ENCODE data around the gene CNIH3.

CNIH3 gene

DNA sequence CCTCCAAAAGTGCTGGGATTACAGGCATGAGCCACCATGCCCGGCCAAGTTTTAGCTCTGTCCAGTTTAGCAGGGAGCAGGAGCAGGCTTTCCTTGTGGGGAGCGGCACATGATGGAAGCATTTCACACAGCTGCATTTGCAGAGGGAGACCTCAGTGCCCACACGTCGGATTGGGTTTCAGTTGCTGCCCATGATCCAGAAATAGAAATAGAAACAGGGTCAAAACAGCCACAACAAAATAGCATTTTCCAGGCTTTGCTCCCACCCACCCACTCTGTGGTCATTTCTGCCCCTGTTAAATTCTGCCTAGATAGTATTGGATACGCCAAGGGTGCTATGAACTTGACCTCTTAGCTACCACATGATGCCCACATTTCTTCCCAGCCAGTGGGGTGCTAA is 128.4 kb downstream of the CNIH3 start:
- no peak for DNase-seq (ENCODE audit: low read depth)

DNA sequence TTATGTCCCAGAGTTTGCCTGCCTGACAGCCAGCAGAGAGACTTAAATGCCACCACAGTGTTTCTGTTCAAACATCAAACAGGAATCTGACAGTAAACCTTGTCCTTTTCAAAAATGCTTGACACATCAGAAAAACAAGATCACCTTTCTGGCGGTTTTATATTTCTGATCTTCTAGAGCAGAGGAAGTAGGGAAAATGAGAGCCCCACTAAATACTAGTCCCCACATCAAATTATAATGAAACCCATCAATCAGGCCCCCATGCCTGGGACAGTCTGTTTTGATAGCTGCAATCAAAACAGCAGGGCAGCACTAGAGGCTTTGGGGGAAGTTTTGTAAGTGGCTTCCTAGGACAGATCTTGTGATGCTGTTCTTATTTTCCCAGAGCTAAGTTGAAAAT is 129.3 kb downstream of the CNIH3 start:
- no peak for DNase-seq (ENCODE audit: low read depth)

DNA sequence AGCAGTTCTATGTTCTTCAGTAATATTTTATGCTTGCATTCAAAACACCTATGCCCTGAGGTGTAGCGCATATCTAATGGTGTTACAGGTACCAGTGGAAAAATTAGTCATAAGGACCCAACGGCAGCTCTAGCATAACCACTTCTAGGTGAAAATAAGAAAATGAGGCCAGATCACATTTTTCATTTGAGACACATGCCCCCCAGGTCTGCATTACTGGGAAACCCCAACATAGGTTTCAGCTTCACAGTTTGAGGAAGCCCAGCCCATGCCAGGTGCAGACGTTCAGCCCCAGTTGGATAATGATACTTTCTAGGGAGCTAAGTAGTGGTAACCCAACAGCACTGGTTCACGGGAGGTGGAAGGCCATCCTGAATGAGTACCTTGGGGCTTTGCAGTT is 129.8 kb downstream of the CNIH3 start:
- DNase-seq (ENCODE audit: low read depth) = no peak

DNA sequence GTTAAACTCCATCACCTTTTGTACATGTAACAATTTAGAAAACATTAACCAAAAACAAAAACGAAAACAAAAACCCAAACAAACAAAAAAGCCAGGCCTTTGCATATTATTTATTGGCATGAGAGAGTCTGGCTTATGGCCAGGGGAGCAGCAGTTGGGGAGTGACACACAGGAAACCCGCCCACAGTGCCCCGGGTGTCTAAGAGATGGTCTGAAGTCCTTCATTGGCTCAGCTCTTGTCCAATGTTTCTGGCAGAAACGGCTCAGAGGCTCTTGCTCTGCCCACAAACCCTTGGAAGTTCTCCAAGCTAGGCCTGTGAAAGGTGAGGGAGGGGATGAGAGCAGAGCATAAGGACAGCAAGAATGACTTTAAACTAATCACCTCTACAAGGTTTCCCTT is 131.5 kb downstream of the CNIH3 start:
- no peak for DNase-seq (ENCODE audit: low read depth)

DNA sequence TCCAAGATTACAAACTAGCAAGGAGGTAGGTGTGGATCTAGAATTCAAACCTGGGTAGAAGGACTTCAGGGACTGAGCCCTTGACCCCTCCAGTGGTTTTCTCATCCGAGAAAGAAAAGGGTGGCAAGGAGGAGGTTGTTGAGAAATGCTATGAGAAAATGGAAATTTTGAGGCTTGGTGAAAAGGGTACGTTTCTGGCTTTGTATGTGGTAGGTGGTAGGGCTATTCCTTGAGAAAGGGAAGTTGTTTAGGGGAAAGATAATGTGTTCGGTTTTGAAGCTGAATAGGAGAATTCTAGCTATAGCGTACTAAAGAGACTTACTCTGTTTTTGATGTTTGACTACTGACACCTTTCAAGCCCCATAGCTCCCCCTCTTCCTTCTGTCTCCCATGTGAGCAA is 133.8 kb downstream of the CNIH3 start:
- DNase-seq (ENCODE audit: low read depth) = no peak

DNA sequence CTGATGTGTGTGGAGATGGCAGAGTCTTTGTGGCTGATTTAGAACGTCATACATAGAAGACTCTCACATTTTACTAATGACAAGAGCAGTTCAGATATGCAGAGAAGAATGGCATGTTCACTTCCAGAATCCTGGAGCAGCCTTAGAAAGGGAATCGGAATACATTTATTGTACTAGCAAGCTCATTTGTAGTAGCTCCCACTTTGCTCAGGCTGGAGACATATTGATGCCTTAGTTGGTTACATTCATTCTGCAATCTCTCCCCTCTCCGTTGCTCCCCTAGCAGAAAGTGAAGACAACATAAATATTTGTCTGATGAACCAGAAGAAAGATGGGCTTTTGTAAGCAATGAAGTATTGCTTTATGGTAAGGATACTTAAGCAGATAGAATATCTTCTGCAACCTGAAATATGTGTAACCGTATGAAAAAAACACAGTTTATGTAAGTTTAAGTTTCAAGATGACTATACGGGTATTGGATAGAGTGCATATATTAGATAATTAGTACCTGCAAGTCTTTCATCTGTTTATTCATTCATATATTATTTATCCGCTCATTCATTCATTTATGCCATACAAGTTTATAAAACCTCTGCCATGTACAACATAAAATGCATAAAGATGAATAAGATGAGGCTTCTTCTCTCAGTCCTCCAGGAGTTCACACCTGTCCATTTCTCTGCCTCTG is 135.7 kb downstream of the CNIH3 start:
- no peak for DNase-seq (ENCODE audit: low read depth)

DNA sequence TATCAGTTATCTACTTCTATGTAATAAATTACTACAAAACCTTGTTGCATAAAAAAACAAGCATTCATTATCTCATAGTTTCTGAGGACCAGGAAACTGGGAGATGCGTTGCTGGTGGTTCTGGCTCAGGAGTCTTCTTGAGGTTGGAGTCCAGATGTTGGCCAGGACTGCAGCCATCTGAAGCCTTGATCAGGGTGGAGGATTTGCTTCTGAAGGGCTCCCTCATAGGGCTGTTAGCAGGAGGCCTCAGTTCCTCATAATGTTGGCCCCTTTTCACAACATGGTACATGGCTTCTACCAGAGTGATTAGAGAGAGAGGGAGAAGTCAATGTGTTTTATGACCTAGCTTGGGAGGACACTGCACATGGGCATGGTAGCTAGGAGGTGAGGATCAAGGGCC is 137.4 kb downstream of the CNIH3 start:
- no peak for DNase-seq (ENCODE audit: low read depth)

DNA sequence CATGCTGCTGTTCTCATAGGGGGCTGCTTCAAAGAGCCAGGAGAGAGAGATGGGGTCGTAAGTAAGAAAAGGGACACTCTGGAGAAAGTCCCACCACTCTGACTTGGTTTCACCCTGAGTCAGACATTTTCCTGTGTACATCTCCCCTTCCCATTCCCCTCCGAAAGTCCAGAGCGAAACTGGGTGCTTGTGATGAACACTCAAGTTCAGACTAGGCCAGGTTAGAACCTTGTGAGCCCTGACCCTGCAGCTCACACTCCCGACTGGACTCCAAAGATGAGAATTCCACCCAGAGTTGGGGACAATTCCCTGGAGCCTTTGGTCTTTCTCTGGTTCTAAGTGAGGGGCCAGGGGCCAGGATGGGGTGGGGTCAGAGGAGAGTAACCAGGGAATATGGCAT is 139.5 kb downstream of the CNIH3 start:
- no peak for DNase-seq (ENCODE audit: low read depth)

DNA sequence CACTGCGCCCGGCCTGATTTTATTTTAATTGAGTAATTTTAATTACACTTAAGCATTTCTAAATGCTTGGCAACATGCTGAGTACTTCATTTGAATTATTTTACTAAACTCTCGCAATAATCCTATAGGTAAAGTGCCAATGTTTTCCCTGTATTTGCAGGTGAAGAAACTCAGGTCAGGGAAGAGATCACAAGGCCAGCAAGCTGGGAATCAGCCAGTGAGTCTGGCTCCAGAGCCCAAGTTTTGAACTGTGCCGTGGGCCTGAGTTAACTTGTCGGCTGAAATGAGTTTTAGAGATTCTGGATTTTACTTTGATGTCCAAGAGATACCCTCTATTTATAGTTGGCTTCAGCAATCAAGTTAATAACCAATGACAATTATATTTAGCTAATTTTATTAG is 141.4 kb downstream of the CNIH3 start:
- DNase-seq (ENCODE audit: low read depth) = no peak

DNA sequence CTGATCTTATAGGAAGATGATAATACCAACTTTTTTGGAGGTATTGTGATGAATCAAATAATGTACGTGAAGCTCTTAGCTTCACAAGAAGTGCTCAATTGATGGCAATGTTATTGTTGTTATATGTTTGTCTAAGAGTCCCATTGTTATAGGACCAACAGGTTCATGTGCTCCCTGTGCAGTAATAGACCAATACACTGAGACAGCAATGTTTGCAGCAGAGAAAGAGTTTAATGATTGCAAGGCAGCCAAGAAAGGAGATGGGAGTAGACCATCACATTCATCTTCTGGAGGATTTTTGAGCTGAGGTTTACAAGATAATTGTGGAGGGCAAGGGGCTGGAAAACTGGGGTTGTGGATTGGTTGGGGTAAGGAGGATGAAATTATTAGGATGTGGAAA is 143.0 kb downstream of the CNIH3 start:
- DNase-seq (ENCODE audit: low read depth) = no peak

DNA sequence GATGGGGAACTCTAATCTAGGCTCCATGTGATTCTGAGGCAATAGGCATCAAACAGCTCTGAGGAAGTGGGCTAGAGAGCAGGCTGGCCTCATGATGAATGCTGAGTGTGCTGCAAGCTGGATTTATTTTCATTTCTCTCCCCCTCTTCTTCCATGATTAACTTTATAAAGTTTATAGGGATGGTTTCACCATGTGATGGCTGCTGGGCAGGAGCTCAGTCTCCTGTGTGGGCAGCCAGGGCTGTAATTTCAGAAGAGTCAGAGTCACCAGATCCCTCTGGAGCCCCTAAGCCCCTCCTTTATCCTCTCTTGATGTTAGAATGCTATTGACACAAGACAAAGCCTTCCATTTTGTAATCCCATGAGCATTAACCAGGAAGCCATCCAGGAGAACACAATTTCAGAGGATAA is 143.6 kb downstream of the CNIH3 start:
- peak; percentile 91 for DNase-seq (ENCODE audit: low read depth)

DNA sequence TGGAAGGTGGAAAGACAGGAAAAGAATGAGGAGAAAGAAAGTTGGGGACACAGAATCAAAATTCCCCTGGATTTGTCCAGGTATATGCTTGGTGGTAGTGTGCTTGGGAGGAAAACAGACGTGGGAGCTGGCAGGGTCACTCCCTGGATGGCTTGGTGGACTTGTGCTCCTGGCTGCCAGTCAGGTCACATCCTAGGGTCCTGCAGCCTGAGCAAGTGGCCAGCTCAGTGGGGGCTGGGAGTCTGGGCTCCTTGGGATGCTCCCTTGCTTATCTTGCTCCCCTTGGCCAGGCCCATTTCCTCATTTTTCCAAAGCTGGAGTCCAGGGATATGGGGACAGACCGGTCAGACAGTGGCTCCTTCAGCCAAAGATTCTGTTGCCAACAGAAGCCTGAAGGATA is 144.0 kb downstream of the CNIH3 start:
- no peak for DNase-seq (ENCODE audit: low read depth)

DNA sequence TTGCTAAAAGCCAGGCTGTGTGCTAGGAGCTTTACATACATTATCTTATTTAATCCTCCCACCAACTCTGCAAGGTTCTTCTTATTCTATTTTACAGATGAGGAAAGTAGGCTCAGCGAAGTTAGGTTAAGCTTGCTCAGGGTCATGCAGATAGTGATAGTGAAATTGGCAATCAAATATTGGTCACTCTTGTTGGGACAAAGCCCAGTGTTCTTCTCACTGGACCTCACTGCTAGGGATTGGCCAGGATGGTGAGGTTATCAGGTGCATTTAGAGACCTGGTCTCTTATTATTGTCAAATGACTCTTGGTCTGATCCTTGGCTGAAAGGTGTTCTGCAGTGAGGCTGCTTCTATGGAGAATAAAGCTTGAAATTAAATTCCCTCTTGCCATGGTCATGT is 145.1 kb downstream of the CNIH3 start:
- no peak for DNase-seq (ENCODE audit: low read depth)

DNA sequence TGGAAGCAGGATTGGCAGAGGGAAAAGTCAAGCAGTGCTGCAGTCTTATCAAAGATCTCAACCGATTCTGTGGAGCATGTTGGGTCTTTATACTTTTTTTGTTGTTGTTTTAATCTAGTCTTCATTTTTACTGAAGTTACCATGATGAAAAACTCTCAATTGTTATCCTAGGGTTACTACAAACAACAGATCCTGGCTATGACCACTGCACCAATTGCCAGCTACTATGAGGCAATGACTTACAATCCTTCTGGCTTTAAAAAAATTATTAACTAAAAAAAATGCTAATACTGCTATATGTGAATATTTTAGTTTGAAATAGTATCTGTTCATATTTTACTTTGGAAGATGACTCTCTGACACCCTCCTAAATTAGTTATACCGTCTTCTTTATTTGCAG is 145.9 kb downstream of the CNIH3 start:
- no peak for DNase-seq (ENCODE audit: low read depth)

DNA sequence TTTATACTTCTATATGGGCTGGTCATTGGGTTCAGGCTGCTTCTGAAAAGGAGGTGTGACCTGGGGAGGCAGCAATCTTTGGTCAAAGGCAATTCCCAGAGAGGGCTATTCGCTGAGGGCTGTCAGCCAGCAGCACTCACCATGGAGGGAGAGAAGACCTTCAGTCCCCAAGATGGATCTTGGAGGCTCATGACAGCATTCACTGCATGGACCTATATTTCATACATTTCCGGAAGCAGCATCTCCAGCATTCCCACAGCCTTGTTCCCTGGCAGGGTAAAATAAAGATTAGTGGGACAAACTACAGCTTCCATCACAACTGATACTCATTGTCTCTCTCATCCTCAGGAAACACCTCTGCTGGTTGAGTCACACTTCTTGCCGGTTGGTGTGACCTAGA is 146.6 kb downstream of the CNIH3 start:
- no peak for DNase-seq (ENCODE audit: low read depth)

DNA sequence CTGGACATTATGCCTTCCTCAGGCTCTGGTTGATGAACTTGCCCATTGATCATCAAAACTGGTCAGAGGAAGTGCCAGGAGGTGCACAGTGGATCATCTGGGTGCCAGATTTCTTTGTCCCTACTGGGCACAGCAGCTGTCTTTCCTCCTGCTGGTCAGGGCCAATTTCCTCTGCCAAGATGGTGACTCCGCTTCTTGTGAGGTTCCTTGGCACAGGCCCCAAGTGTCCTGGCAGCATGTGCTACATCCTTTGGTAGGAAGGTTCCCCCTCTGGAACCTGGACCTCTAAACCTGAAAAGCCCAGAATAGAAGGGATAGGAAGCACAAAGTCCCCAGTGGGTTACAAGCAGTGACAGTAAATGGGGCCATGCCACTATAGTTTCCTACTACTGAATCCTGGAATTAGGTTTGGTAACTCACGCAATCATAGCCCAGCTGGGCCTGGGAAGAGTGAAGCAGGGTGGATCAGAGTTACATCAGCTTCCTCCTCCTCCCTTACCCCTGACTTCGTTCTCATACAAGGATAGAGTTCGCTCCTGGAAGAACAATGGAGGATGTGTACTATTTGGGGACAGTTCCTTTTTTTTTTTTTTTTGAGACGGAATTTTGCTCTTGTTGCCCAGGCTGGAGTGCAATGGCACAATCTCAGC is 147.1 kb downstream of the CNIH3 start:
- DNase-seq (ENCODE audit: low read depth) = no peak

DNA sequence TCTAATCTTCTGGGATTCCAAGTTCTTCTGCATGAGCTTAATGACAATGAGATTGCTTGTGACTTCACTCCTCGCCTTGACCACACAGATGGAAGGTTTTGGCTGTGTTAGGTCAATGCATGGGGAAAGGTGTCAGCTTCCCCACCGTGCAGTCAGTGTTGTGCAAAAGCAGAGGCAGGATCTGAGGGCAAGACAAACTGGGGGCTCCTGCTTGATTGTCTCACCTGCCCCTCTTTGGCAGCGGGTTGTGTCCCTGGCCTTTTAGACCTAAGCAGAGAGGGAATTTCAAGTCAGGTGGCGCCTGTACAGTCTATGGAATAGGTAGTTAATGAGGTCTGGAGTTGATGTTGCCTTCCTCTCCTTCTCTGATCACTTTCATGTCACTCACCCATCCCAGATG is 150.1 kb downstream of the CNIH3 start:
- no peak for DNase-seq (ENCODE audit: low read depth)

DNA sequence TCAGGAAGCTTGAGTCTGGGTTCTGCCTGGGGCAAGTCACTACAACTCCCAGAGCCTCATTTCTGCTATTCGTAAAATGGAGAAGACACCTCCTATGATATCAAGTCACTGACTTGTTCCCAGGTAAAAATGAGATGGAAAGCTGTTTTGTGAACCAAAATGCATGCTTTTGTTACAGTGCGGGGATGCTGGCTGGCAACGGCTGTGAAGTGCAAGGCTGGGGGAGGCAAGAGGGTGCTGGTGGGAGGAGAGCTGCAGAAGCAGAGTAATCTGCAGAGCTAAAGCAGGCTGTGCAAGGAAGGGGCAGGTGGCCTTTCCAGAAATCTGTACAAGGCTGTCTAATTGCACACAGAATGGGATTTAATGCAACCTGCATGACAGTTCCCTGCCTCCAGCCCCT is 150.9 kb downstream of the CNIH3 start:
- DNase-seq (ENCODE audit: low read depth) = no peak

DNA sequence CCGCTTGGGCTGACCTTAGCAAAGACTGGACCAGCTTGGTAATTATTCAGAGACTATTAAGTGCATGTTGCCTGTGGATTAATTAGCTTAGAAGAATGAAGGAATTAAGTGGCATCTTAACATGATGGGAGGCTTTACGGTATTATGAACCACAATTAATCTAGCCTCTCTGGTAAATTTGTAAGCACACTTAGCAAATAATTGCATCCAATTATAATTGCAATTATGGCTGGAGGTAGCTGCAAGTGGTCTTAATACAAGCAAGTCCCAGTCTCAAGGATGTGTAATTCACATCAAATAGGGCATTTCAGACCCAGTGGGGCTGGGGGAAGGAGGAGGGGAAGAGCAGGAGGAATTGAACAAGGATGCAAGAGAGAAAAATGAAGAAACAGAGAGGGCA is 151.6 kb downstream of the CNIH3 start:
- no peak for DNase-seq (ENCODE audit: low read depth)

DNA sequence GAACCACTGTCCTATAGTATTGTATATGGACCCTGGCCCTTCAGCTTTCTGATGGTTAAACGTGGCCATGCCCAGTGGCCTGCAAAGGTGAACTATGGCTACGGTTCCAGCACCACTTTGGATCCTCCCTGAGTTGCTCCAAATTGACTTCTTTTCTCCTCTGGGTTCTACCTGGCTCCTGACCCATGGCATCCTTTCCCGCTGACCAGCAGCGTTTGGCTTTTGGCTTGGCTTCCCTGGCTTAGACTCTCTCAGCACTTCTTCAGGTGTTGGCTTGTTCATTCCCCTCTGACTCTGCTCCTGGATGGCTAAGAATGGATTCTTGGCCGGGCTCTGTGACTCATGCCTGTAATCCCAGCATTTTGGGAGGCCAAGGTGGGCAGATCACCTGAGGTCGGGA is 152.9 kb downstream of the CNIH3 start:
- DNase-seq (ENCODE audit: low read depth) = no peak

DNA sequence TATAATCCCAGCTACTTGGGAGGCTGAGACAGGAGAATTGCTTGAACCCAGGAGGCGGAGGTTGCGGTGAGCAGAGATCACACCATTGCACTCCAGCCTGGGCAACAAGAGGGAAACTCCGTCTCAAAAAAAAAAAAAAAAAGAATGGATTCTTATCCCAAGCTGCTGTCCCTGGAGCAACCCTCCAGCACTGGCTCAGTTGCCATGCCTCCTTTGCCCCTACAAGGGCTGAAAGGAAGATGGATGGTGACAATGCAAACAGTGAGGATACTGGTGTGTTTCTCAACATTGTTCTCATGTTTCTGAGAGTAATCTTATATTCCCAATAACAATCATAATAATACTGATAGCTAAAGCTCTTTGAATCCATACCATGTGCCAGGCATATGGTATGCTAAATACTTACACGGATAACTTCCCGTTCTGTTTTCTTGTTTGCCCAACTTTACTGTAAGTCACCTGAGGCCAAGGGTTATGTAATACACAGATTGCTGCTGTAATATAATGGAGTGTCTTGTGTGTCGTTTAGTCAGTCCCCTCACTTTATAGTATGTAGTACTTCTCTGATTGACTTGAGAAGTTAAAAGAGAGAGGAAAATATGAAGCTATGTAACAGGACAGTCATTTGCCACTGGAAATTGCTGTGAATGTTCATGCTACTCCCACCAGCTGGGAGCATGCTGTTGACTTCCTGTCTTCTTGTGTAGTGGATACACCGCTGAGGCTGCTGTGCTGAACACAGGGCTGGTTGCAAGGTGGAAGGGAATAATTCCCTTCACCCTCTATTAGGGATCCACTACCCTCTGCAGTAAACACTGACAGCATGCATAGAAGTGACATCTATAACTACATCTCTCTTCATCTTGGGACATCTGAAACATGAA is 153.6 kb downstream of the CNIH3 start:
- DNase-seq (ENCODE audit: low read depth) = no peak

DNA sequence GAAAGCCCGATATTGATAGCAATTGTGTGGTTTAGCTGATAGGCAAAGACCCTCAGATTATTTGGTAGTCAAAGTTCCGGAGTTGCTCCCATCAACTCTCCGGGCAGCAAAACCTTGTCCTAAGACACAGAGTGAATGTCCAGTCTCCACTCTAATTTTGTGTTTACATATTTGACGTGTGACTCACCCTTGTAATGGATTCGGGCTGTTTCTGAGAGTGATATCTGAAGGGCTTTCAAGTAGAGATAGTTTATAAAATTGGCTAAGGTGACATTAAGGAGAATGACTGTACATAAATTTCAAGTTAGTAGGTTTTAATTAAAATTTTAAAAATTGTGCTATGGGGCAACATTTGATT is 154.2 kb downstream of the CNIH3 start:
- DNase-seq (ENCODE audit: low read depth) = peak; percentile 33

DNA sequence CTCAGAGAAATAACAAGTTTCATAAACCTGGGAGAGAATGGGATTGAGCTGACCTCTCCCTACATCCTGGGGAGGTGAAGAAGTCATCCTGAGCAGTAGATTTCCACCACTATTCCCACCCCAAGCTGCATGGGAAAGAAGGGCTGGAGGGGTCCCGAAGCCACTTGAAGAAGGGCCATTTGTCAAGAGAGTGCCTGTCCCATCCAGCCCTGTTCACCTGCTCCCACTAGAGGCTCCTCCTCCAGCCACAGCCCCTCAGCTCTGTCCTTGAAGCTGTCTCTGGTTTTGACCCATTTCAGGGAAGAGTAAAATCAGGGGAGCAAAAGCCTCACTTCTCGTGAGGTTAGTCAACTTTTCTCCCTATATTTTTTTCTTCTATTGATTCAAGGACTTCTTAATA is 157.5 kb downstream of the CNIH3 start:
- DNase-seq (ENCODE audit: low read depth) = no peak

Measured in stromal cell of bone marrow (primary cell).